Measurements from ENCODE around the gene DPAGT1.

DNA sequence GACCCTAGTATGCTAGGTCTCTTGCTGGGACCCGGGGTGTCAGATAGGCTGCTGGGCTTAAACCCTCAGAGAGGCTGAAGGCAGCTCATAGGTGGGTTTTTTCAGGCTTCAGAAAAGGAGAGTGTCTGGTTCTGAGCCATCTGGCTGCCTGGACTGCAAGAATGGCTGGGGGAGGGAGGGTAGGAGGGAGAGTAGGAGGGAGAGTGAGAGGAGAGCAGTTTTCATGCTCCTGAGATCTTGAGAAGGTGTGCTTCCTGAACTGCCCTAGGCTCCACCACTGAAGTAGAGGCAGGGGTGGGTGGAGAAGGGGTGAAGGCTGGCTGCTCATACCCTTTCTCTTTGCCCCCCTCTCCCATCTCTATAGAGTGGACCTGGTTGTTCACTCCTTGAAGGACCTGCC, 12.3 kb downstream of the DPAGT1 start:
- TF ChIP-seq, protein P1, sequence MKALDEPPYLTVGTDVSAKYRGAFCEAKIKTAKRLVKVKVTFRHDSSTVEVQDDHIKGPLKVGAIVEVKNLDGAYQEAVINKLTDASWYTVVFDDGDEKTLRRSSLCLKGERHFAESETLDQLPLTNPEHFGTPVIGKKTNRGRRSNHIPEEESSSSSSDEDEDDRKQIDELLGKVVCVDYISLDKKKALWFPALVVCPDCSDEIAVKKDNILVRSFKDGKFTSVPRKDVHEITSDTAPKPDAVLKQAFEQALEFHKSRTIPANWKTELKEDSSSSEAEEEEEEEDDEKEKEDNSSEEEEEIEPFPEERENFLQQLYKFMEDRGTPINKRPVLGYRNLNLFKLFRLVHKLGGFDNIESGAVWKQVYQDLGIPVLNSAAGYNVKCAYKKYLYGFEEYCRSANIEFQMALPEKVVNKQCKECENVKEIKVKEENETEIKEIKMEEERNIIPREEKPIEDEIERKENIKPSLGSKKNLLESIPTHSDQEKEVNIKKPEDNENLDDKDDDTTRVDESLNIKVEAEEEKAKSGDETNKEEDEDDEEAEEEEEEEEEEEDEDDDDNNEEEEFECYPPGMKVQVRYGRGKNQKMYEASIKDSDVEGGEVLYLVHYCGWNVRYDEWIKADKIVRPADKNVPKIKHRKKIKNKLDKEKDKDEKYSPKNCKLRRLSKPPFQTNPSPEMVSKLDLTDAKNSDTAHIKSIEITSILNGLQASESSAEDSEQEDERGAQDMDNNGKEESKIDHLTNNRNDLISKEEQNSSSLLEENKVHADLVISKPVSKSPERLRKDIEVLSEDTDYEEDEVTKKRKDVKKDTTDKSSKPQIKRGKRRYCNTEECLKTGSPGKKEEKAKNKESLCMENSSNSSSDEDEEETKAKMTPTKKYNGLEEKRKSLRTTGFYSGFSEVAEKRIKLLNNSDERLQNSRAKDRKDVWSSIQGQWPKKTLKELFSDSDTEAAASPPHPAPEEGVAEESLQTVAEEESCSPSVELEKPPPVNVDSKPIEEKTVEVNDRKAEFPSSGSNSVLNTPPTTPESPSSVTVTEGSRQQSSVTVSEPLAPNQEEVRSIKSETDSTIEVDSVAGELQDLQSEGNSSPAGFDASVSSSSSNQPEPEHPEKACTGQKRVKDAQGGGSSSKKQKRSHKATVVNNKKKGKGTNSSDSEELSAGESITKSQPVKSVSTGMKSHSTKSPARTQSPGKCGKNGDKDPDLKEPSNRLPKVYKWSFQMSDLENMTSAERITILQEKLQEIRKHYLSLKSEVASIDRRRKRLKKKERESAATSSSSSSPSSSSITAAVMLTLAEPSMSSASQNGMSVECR (CRISPR knock-in tag; IDR thresholded peaks at IDR 0.05; ENCODE audit: borderline replicate concordance): no peak
- TF ChIP-seq, protein P2, sequence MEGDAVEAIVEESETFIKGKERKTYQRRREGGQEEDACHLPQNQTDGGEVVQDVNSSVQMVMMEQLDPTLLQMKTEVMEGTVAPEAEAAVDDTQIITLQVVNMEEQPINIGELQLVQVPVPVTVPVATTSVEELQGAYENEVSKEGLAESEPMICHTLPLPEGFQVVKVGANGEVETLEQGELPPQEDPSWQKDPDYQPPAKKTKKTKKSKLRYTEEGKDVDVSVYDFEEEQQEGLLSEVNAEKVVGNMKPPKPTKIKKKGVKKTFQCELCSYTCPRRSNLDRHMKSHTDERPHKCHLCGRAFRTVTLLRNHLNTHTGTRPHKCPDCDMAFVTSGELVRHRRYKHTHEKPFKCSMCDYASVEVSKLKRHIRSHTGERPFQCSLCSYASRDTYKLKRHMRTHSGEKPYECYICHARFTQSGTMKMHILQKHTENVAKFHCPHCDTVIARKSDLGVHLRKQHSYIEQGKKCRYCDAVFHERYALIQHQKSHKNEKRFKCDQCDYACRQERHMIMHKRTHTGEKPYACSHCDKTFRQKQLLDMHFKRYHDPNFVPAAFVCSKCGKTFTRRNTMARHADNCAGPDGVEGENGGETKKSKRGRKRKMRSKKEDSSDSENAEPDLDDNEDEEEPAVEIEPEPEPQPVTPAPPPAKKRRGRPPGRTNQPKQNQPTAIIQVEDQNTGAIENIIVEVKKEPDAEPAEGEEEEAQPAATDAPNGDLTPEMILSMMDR (IDR thresholded peaks at IDR 0.05): no peak

Measured in WTC11 (cell line).